Measurements from ENCODE around the gene CDAN1. TPM values are rescaled to one million over a fixed set of nuclear protein-coding genes. Genes with fewer than 3 reads are reported as not detected.
"Not testable (repeated sequence)": the region's sequence is repeated elsewhere in the genome, so short reads cannot be mapped to it uniquely, and the experiment has no call there.

The CDAN1 gene
- total RNA-seq, 4 donors from 2014 or later: 8.9 to 12.8 (median 11.3) TPM

DNA sequence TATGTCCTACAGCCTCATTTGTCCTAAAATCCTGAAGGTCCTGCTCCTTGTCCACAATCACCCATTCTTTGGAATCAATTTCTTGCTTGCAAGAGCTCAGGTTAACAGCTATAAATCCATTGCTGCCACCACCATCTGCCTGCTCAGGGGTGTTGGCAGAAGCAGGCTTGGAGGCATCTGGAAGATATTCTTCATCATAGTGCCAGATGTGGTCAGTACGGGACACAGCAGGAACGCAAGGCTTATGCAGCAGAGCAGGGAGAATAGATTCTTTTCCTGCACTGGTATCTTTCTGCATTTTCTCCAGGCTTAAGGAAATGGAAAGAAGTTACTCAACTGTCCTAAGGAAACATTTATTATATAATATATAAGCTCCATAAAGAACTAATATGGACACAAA is 38.5 kb upstream of the CDAN1 start:
- intact Hi-C loops (cut with DNase I): loop anchor here (10.0 kb wide), 1 partner anchor 59 kb away; no protein-coding TSS in a partner anchor
- no peak for DNase-seq (ENCODE audit: extremely low spot score)
- TF ChIP-seq, protein P1, sequence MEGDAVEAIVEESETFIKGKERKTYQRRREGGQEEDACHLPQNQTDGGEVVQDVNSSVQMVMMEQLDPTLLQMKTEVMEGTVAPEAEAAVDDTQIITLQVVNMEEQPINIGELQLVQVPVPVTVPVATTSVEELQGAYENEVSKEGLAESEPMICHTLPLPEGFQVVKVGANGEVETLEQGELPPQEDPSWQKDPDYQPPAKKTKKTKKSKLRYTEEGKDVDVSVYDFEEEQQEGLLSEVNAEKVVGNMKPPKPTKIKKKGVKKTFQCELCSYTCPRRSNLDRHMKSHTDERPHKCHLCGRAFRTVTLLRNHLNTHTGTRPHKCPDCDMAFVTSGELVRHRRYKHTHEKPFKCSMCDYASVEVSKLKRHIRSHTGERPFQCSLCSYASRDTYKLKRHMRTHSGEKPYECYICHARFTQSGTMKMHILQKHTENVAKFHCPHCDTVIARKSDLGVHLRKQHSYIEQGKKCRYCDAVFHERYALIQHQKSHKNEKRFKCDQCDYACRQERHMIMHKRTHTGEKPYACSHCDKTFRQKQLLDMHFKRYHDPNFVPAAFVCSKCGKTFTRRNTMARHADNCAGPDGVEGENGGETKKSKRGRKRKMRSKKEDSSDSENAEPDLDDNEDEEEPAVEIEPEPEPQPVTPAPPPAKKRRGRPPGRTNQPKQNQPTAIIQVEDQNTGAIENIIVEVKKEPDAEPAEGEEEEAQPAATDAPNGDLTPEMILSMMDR (IDR thresholded peaks at IDR 0.05): no peak
- TF ChIP-seq POLR2AphosphoS5 (IDR thresholded peaks at IDR 0.05) (no peak), POLR2A (IDR thresholded peaks at IDR 0.05; ENCODE audit: low read depth) (no peak), EP300 (IDR thresholded peaks at IDR 0.05) (no peak)
- WGBS: 64% methylated on average over 2 of the region's 2 CpGs
- Histone ChIP-seq H3K4me3 (no peak overlapping the region), H3K27ac (replicated peaks in 1 of 4) (no peak overlapping the region), H3K9me3 (no peaks in the 10 kb centered on the region), H3K4me1 (peaks cover 8 to 37% (median 30%) of the 10 kb centered on the region in 4 donors), H3K27me3 (no peaks in the 10 kb centered on the region), H3K36me3 (peaks cover 0 to 41% (median 25%) of the 10 kb centered on the region in 4 donors)

DNA sequence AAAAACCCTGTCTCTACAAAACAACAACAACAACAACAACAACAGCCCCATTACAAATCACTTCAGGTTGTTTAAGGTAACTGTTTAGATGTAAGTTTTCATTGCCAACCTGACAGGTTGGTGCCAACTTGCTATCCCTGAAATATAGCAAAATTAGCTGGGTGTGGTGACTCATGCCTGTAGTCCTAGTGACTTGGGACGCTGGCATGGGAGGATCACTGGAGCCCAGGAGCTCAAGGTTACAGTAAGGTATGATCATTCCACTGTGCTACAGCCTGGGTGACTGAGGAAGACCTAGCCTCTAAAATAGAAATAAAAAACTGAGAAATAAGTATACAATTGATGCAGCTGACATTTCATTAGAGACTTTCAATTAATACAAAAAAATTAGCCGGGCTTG is 36.0 kb upstream of the CDAN1 start:
- DNase-seq (ENCODE audit: extremely low spot score): no peak
- Histone ChIP-seq H3K27me3 (no peaks in the 10 kb centered on the region), H3K27ac (replicated peaks in 1 of 4) (no peak overlapping the region), H3K4me1 (peaks cover 8 to 39% (median 33%) of the 10 kb centered on the region in 4 donors), H3K4me3 (no peak overlapping the region), H3K36me3 (peaks cover 0 to 41% (median 25%) of the 10 kb centered on the region in 4 donors), H3K9me3 (no peaks in the 10 kb centered on the region)
- no peak for TF ChIP-seq POLR2AphosphoS5 (IDR thresholded peaks at IDR 0.05)
- TF ChIP-seq, protein P1 (IDR thresholded peaks at IDR 0.05): no peak
- no peak for TF ChIP-seq POLR2A (IDR thresholded peaks at IDR 0.05; ENCODE audit: low read depth)
- no peak for TF ChIP-seq EP300 (IDR thresholded peaks at IDR 0.05)
- intact Hi-C loops (cut with DNase I): loop anchor here (10.0 kb wide), 1 partner anchor 62 kb away; no protein-coding TSS in a partner anchor
- 100% methylated on average over 2 of the region's 2 CpGs for WGBS

DNA sequence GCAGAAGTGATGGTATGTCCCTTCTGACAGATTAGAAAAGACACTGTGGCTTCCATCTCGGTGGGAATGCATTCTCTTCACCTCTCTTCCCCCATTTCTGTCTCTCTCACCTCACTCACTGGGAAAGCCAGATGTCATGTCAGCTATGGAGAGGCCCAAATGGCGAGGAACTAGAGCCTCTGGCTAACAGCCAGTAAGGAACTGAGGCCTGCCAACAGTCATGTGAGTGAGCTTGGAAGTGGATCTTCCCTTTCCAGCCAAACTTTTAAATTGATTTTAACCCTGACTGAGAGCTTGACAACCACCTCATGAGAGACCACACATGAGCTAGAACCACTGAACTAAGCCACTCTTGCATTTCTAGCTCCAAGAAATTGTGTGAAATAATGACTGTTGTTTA is 35.2 kb upstream of the CDAN1 start:
- Histone ChIP-seq H3K9me3 (no peaks in the 10 kb centered on the region), H3K27ac (replicated peaks in 1 of 4) (no peak overlapping the region), H3K27me3 (no peaks in the 10 kb centered on the region), H3K36me3 (peaks cover 0 to 36% (median 25%) of the 10 kb centered on the region in 4 donors), H3K4me1 (peaks cover 8 to 39% (median 33%) of the 10 kb centered on the region in 4 donors), H3K4me3 (no peak overlapping the region)
- no peak for TF ChIP-seq POLR2AphosphoS5 (IDR thresholded peaks at IDR 0.05)
- no peak for TF ChIP-seq POLR2A (IDR thresholded peaks at IDR 0.05; ENCODE audit: low read depth)
- TF ChIP-seq, protein P1 (IDR thresholded peaks at IDR 0.05): no peak
- no peak for TF ChIP-seq EP300 (IDR thresholded peaks at IDR 0.05)
- intact Hi-C loops (cut with DNase I): loop anchor here (10.0 kb wide), 1 partner anchor 63 kb away; no protein-coding TSS in a partner anchor
- WGBS: 43% methylated on average over 2 of the region's 2 CpGs
- no peak for DNase-seq (ENCODE audit: extremely low spot score)

- H3K9me3 ChIP-seq; DNase-seq (ENCODE audit: extremely low spot score); H3K27ac ChIP-seq (replicated peaks in 1 of 4); H3K4me3 ChIP-seq; H3K27me3 ChIP-seq; intact Hi-C loops (cut with DNase I): not testable (repeated sequence)
- WGBS: 86% methylated on average over 4 of the region's 4 CpGs
- Histone ChIP-seq H3K4me1 (peaks cover 0 to 10% (median 8%) of the 10 kb centered on the region in 4 donors), H3K36me3 (peaks cover 0 to 19% (median 9%) of the 10 kb centered on the region in 4 donors)
Measured at GRCh38 chr15:42766109-42766508, 29.2 kb upstream of the CDAN1 start.

DNA sequence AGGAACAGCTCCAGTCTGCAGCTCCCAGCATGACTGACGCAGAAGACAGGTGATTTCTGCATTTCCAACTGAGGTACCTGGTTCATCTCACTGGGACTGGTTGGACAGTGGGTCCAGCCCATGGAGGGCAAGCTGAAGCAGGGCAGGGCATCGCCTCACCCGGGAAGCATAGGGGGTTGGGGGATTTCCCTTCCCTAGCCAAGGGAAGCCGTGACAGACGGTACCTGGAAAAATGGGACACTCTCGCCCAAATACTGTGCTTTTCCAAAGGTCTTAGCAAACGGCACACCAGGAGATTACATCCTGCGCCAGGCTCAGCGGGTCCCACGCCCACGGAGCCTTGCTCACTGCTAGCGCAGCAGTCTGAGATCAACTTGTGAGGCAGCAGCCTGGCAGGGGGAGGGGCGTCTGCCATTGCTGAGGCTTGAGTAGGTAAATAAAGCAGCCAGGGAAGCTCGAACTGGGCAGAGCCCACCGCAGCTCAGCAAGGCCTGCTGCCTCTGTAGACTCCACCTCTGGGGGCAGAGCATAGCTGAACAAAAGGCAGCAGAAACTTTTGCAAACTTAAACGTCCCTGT is 27.3 kb upstream of the CDAN1 start:
- H3K27ac ChIP-seq (replicated peaks in 1 of 4); DNase-seq (ENCODE audit: extremely low spot score); H3K9me3 ChIP-seq; H3K27me3 ChIP-seq; H3K4me3 ChIP-seq; H3K4me1 ChIP-seq; intact Hi-C loops (cut with DNase I): not testable (repeated sequence)
- 89% methylated on average over 15 of the region's 16 CpGs for WGBS
- peaks cover 0 to 19% (median 9%) of the 10 kb centered on the region in 4 donors for H3K36me3 ChIP-seq

DNA sequence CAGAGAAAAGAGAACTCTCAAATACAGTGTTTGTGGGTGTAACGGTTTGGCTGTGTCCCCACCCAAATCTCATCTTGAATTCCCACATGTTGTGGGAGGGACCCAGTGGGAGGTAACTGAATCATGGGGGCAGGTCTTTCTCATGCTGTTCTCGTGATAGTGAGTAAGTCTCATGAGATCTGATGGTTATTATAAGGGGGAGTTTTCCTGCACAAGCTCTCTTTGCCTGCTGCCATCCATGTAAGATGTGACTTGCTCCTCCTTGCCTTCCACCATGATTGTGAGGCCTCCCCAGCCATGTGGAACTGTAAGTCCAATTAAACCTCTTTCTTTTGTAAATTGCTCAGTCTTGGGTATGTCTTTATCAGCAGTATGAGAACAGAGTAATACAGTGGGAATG is 24.9 kb upstream of the CDAN1 start:
- H3K27me3 ChIP-seq; H3K4me3 ChIP-seq; H3K9me3 ChIP-seq; H3K4me1 ChIP-seq; intact Hi-C loops (cut with DNase I); DNase-seq (ENCODE audit: extremely low spot score); H3K27ac ChIP-seq (replicated peaks in 1 of 4): not testable (repeated sequence)
- WGBS: 100% methylated on average over 2 of the region's 2 CpGs
- peaks cover 0 to 19% (median 9%) of the 10 kb centered on the region in 4 donors for H3K36me3 ChIP-seq
